GM23248 (cell line): ENCODE measurements around the gene SEMA4D.

ENCODE experiments used
- EZH2 ChIP-seq: fragments of 200-600 bp; sonication (generic); IDR thresholded peaks from 2 replicates; pipeline ENCODE4 v1.6.1; 2018; ENCODE audit warnings: antibody characterized with exemption, mild to moderate bottlenecking; ENCODE audit not compliant: insufficient read depth, poor library complexity, severe bottlenecking
- EZH2phosphoT487 ChIP-seq: fragments of 200-600 bp; sonication (generic); IDR thresholded peaks from 2 replicates; pipeline ENCODE4 v1.6.1; 2018; ENCODE audit warnings: antibody characterized with exemption, moderate library complexity, mild to moderate bottlenecking, low read depth; ENCODE audit not compliant: insufficient read depth

- no peak for TF ChIP-seq EZH2
- no peak for TF ChIP-seq EZH2phosphoT487
These were observed 168.0 kb downstream of the SEMA4D start for GRCh38 chr9:89329917-89330316.
